NCI-H1694 treated with DMSO at 0.1 percent for 48 hours (cell line): ENCODE data around the gene PRMT2.
A peak's percentile ranks its signal among the peaks of the same experiment; 100 is the strongest.

ENCODE experiments used
- DNase-seq: peaks from one replicate; lab custom pipeline; 2025; lab: John Stamatoyannopoulos, UW

Gene PRMT2

GRCh38 chr21:46635324-46636180, at the start of gene PRMT2:
TSS of gene PRMT2 (plus strand) at chr21:46635674. CDS start at chr21:46636952, 1,278 bp downstream.
- DNase-seq, result peak; percentile 94

GRCh38 chr21:46594276-46594675, 41.2 kb upstream of the PRMT2 start:
- no peak for DNase-seq

GRCh38 chr21:46596201-46596600, 39.3 kb upstream of the PRMT2 start:
- no peak for DNase-seq

- DNase-seq, result no peak
Measured at GRCh38 chr21:46597031-46597430, 38.4 kb upstream of the PRMT2 start.

- no peak for DNase-seq
Measured at GRCh38 chr21:46597896-46598343, 37.6 kb upstream of the PRMT2 start.

GRCh38 chr21:46598581-46599572, 36.6 kb upstream of the PRMT2 start:
- DNase-seq, result no peak

- no peak for DNase-seq
Measured at GRCh38 chr21:46600305-46600704, 35.2 kb upstream of the PRMT2 start.

GRCh38 chr21:46600978-46601377, 34.5 kb upstream of the PRMT2 start:
- no peak for DNase-seq

GRCh38 chr21:46603228-46603627, 32.2 kb upstream of the PRMT2 start:
- no peak for DNase-seq

GRCh38 chr21:46604329-46604974, 31.0 kb upstream of the PRMT2 start:
- DNase-seq, result no peak

GRCh38 chr21:46604975-46605766, 30.3 kb upstream of the PRMT2 start, which contains the start of gene S100B:
TSS of gene S100B (minus strand) at chr21:46605082. CDS start at chr21:46602415, 2,667 bp downstream.
- DNase-seq, result no peak

GRCh38 chr21:46605767-46606426, 29.6 kb upstream of the PRMT2 start:
- no peak for DNase-seq

- no peak for DNase-seq
Measured at GRCh38 chr21:46606427-46606813, 29.1 kb upstream of the PRMT2 start.

GRCh38 chr21:46607636-46608035, 27.8 kb upstream of the PRMT2 start:
- no peak for DNase-seq

- DNase-seq, result no peak
Measured at GRCh38 chr21:46608672-46609111, 26.8 kb upstream of the PRMT2 start.

- no peak for DNase-seq
Measured at GRCh38 chr21:46610018-46610701, 25.3 kb upstream of the PRMT2 start.

GRCh38 chr21:46613391-46613790, 22.1 kb upstream of the PRMT2 start:
- no peak for DNase-seq

- DNase-seq, result no peak
Measured at GRCh38 chr21:46616050-46616449, 19.4 kb upstream of the PRMT2 start.

- DNase-seq, result no peak
Measured at GRCh38 chr21:46616656-46617055, 18.8 kb upstream of the PRMT2 start.
